HepG2 (cell line): ENCODE measurements around the gene KDM1B. TPM values are rescaled to one million over a fixed set of nuclear protein-coding genes. Genes with fewer than 3 reads are reported as not detected.

Source experiments
- ATAC-seq: fragments of 200-7000 bp; cut with Tn5 transposase; 3 replicates; pipeline ENCODE4 v1.9.1; 2020; ENCODE audit warnings: mild to moderate bottlenecking, moderate library complexity
- BruUV-seq: library from RNA; stranded (reverse); fragments of 400-500 nt; replicated peaks from 2 replicates; lab custom pipeline; 2021; lab: Mats Ljungman, UMichigan
- CTCF ChIA-PET: fragments of 300-600 bp; formaldehyde crosslinking; extraction: SDS; loops from one replicate; lab custom pipeline; 2021; ENCODE audit warnings: low total read pairs, inconsistent platforms, low intra/inter-chr PET ratio; lab: Yijun Ruan, JAX
- POLR2A ChIA-PET: fragments of 350-600 bp; sonication (Branson Sonifier 250); formaldehyde crosslinking; loops from one replicate; lab custom pipeline; 2020; ENCODE audit warnings: antibody characterized with exemption, inconsistent platforms; lab: Yijun Ruan, JAX
- DNase-seq: peaks from one replicate; pipeline ENCODE4 v3.0.0-alpha.2; 2015; ENCODE audit warnings: low spot score
- FAIRE-seq: peaks from 3 replicates; lab custom pipeline; 2011; peaks lifted over from hg19 to GRCh38; lab: Jason Lieb, UNC
- H2AFZ ChIP-seq: one replicate; pipeline ENCODE4 v1.6.1; 2011; ENCODE audit warnings: low read length, inconsistent platforms
- H3K27ac ChIP-seq: fragments of 300-600 bp; 3 replicates; pipeline ENCODE4 v1.8.0; 2011; ENCODE audit warnings: mixed run types, mild to moderate bottlenecking, mixed read lengths, low read length, inconsistent platforms; ENCODE audit not compliant: insufficient read depth; ENCODE audit errors: extremely low read length
- H3K27me3 ChIP-seq, 2 experiments: fragments of 200-600 bp in 1 of 2; 2 replicates in 1 of 2; 3 replicates in 1 of 2; pipeline versions ENCODE4 v1.6.0 to v1.8.0; 2011; ENCODE audit warnings: low read length in 2 of 2, mild to moderate bottlenecking in 2 of 2, moderate library complexity in 2 of 2, inconsistent platforms in 1 of 2; ENCODE audit not compliant: insufficient read depth in 2 of 2, control insufficient read depth in 1 of 2
- H3K36me3 ChIP-seq, 2 experiments: fragments of 200-600 bp in 1 of 2; replicated peaks in 1 of 2; 2 replicates in 1 of 2; 3 replicates in 1 of 2; pipeline versions ENCODE4 v1.5.1 to v1.8.0; 2011; ENCODE audit warnings: low read length in 2 of 2, inconsistent platforms in 1 of 2; ENCODE audit not compliant: insufficient read depth in 2 of 2, control insufficient read depth in 1 of 2
- H3K4me1 ChIP-seq: 2 replicates; pipeline ENCODE4 v1.5.1; 2012; ENCODE audit warnings: low read length, inconsistent platforms; ENCODE audit not compliant: insufficient read depth
- H3K4me2 ChIP-seq: 2 replicates; pipeline ENCODE4 v1.6.0; 2011; ENCODE audit warnings: low read depth, low read length, inconsistent platforms
- H3K4me3 ChIP-seq, 3 experiments: fragments of 200-600 bp in 1 of 3; sonication (generic), shearing (Covaris generic) in 1 of 3; replicated peaks in 1 of 3; 2 replicates each; pipeline ENCODE4 v1.5.1; 2011 to 2016; ENCODE audit warnings: low read length in 3 of 3, inconsistent platforms in 2 of 3, low read depth in 2 of 3, mild to moderate bottlenecking in 2 of 3, control low read depth in 1 of 3, mixed read lengths in 1 of 3; ENCODE audit not compliant: insufficient read depth in 1 of 3
- H3K79me2 ChIP-seq: one replicate; pipeline ENCODE4 v1.6.1; 2011; ENCODE audit warnings: low read length, inconsistent platforms; ENCODE audit not compliant: insufficient read depth
- H3K9ac ChIP-seq: 2 replicates; pipeline ENCODE4 v1.6.0; 2011; ENCODE audit warnings: mild to moderate bottlenecking, low read depth, low read length, inconsistent platforms; ENCODE audit not compliant: insufficient read depth
- H3K9me3 ChIP-seq: 2 replicates; pipeline ENCODE4 v1.5.1; 2012; ENCODE audit warnings: mild to moderate bottlenecking, low read length
- H4K20me1 ChIP-seq: 2 replicates; pipeline ENCODE4 v1.6.0; 2011; ENCODE audit warnings: inconsistent platforms, mild to moderate bottlenecking, low read length, moderate library complexity; ENCODE audit not compliant: insufficient read depth
- CBX5 ChIP-seq: sonication (generic); formaldehyde crosslinking; IDR thresholded peaks from 2 replicates; pipeline ENCODE4 v1.4.0; 2020; ENCODE audit warnings: missing genetic modification reagents, borderline replicate concordance
- CENPBD1 ChIP-seq: sonication (generic); formaldehyde crosslinking; IDR thresholded peaks from 2 replicates; pipeline ENCODE4 v1.8.0; 2022; ENCODE audit warnings: missing genetic modification reagents, low read depth, mild to moderate bottlenecking, borderline replicate concordance
- E2F5 ChIP-seq: sonication (generic); formaldehyde crosslinking; conservative IDR thresholded peaks from 2 replicates; pipeline ENCODE4 v1.4.0; 2020; ENCODE audit warnings: missing genetic modification reagents
- ETV6 ChIP-seq: sonication (generic); formaldehyde crosslinking; conservative IDR thresholded peaks from 2 replicates; pipeline ENCODE4 v1.4.0; 2020; ENCODE audit warnings: missing genetic modification reagents
- FOXA1 ChIP-seq, 2 experiments: fragments of 450-650 bp in 1 of 2; sonication (generic) in 1 of 2; formaldehyde crosslinking in 1 of 2; IDR thresholded peaks; 2 replicates each; pipeline versions ENCODE4 v1.4.0 to v1.6.1; 2016 to 2020; ENCODE audit warnings: missing genetic modification reagents in 1 of 2
- GATAD2A ChIP-seq: IDR thresholded peaks from 2 replicates; pipeline ENCODE4 v1.6.1; 2016
- HOMEZ ChIP-seq: IDR thresholded peaks from 2 replicates; pipeline ENCODE4 v1.6.1; 2016; ENCODE audit warnings: low read depth
- NFIC ChIP-seq: IDR thresholded peaks from 2 replicates; pipeline ENCODE4 v1.6.1; 2012; ENCODE audit warnings: mild to moderate bottlenecking, low read length, inconsistent platforms
- NR1H2 ChIP-seq: sonication (generic); formaldehyde crosslinking; IDR thresholded peaks from 2 replicates; pipeline ENCODE4 v1.8.1; 2022; ENCODE audit warnings: low read depth, missing genetic modification reagents, borderline replicate concordance
- POLR2AphosphoS2 ChIP-seq: IDR thresholded peaks from 2 replicates; pipeline ENCODE4 v1.6.1; 2011; ENCODE audit warnings: low read depth, low read length, improper control_type of control experiment
- REST ChIP-seq, 2 experiments: IDR thresholded peaks; 2 replicates each; pipeline ENCODE4 v1.6.1; 2011 to 2012; ENCODE audit warnings: low read length in 2 of 2, borderline replicate concordance in 1 of 2, low read depth in 1 of 2, mild to moderate bottlenecking in 1 of 2, moderate library complexity in 1 of 2
- RNF2 ChIP-seq: fragments of 450-650 bp; conservative IDR thresholded peaks from 2 replicates; pipeline ENCODE4 v1.6.1; 2016; ENCODE audit warnings: low read depth
- ZNF24 ChIP-seq: fragments of 450-650 bp; IDR thresholded peaks from 2 replicates; pipeline ENCODE4 v1.6.1; 2017; ENCODE audit warnings: antibody characterized with exemption, mild to moderate bottlenecking
- ZNF282 ChIP-seq: fragments of 450-650 bp; IDR thresholded peaks from 2 replicates; pipeline ENCODE4 v1.6.1; 2018; ENCODE audit not compliant: partially characterized antibody
- ZNF367 ChIP-seq: sonication (generic); formaldehyde crosslinking; IDR thresholded peaks from 2 replicates; pipeline ENCODE4 v1.4.0; 2020; ENCODE audit warnings: missing genetic modification reagents, borderline replicate concordance
- ZNF567 ChIP-seq: sonication (generic); formaldehyde crosslinking; IDR thresholded peaks from 2 replicates; pipeline ENCODE4 v1.8.1; 2023; ENCODE audit warnings: mild to moderate bottlenecking, missing genetic modification reagents, borderline replicate concordance
- ZZZ3 ChIP-seq: sonication (generic); formaldehyde crosslinking; IDR thresholded peaks from 2 replicates; pipeline ENCODE4 v1.4.0; 2020; ENCODE audit warnings: missing genetic modification reagents, mild to moderate bottlenecking, borderline replicate concordance
- WGBS: methylation state at CpG from one replicate; pipeline ENCODE4 v1.1.6; 2017; ENCODE audit warnings: low lambda C conversion rate; 5-methylcytosine and 5-hydroxymethylcytosine counted together
- in situ Hi-C: cut with HindIII; loops from 2 replicates; pipeline ENCODE4 v1.10.0; 2017; ENCODE audit warnings: low pct_unique_long_range_greater_than_20kb; ENCODE audit not compliant: extremely low pct_ligation_motif_present
- intact Hi-C: fragments of 100-400 bp; cut with micrococcal nuclease; formaldehyde crosslinking; loops from one replicate; pipeline ENCODE4 v1.10.0; 2022; ENCODE audit not compliant: unreplicated experiment
- polyA plus RNA-seq, 8 experiments: library from polyadenylated mRNA; depleted of rRNA in 3 of 8; stranded (reverse) in 7 of 8; unstranded in 1 of 8; fragments of >200 nt; fragmentation: Illumina TruSeq in 4 of 8; extraction: Trizol in 4 of 8; gene quantifications; 2 replicates each; pipeline versions ENCODE4 v1.2.1 to v1.2.3, GENCODE V29; 2011 to 2016; ENCODE audit warnings: low read depth in 4 of 8, missing spikeins in 1 of 8, mixed read lengths in 1 of 8; ENCODE audit not compliant: insufficient read depth in 1 of 8
- total RNA-seq, 5 experiments: library from RNA; depleted of rRNA; stranded (reverse); fragments of >200 nt; fragmentation: Illumina TruSeq; extraction: Trizol; gene quantifications; 2 replicates each; pipeline ENCODE4 v1.2.3, GENCODE V29; 2016; ENCODE audit warnings: low read depth in 1 of 5
- TF ChIP-seq, protein P1 (sequence below): IDR thresholded peaks from 2 replicates; pipeline ENCODE4 v1.6.1; 2016

The KDM1B gene
- total and polyA plus RNA-seq, 2 of the 13 experiments (the other 11 are each of a cell fraction or from before 2014, with no cell fraction given), result 9.8 to 13.2 TPM

- TF ChIP-seq HOMEZ (CRISPR knock-in tag), result 0 out of 2 replicates have a peak, but pooled peaks have one; percentile 12
- TF ChIP-seq NR1H2 (CRISPR knock-in tag), result no peak
- TF ChIP-seq CBX5 (CRISPR knock-in tag), result no peak
- no peak for TF ChIP-seq ZNF367 (CRISPR knock-in tag)
- TF ChIP-seq ZZZ3, result no peak
These were observed 114.0 kb downstream of the KDM1B start (continued) for GRCh38 chr6:18269253-18269652.

DNA sequence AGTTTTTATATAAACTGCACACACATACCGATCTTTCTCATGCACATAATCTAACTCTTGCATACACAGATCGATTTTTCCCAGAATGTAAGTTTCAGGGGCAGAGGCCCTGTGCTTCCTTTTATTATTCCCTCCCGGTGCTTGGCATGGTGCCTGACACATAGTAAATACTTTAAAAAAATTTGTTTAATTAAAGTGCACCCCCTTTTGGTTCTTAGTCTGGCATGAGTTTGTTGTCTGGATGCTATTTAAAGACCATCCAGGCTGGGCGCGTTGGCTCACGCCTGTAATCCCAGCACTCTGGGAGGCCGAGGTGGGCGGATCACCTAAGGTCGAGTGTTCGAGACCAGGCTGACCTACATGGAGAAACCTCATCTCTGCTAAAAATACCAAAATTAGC, 114.5 kb downstream of the KDM1B start:
- BruUV-seq, result no TSS peak
- intact Hi-C loops, result no loop called here
- POLR2A ChIA-PET, result no interaction called here
- no peak for TF ChIP-seq ZNF567 (CRISPR knock-in tag)
- TF ChIP-seq ZNF24, result no peak
- TF ChIP-seq POLR2AphosphoS2, result no peak
- TF ChIP-seq NFIC, result no peak
- TF ChIP-seq E2F5 (CRISPR knock-in tag), result no peak
- TF ChIP-seq RNF2, result no peak
- no peak for TF ChIP-seq REST (IDR thresholded peaks at IDR 0.05; ENCODE audit: borderline replicate concordance in 1 of 2, low read depth in 1 of 2, low read length in 2 of 2)
- TF ChIP-seq, protein P1, sequence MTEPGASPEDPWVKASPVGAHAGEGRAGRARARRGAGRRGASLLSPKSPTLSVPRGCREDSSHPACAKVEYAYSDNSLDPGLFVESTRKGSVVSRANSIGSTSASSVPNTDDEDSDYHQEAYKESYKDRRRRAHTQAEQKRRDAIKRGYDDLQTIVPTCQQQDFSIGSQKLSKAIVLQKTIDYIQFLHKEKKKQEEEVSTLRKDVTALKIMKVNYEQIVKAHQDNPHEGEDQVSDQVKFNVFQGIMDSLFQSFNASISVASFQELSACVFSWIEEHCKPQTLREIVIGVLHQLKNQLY (CRISPR knock-in tag), result no peak
- no peak for TF ChIP-seq CENPBD1 (CRISPR knock-in tag)
- TF ChIP-seq FOXA1 (IDR thresholded peaks at IDR 0.05), result no peak
- TF ChIP-seq FOXA1 (CRISPR knock-in tag; IDR thresholded peaks at IDR 0.05), result no peak
- 0 out of 2 replicates have a peak, but pooled peaks have one; percentile 6 for TF ChIP-seq GATAD2A
- no peak for TF ChIP-seq ETV6
- TF ChIP-seq ZNF282, result no peak

More for the DNA sequence above, 114.5 kb downstream of the KDM1B start:
- Histone ChIP-seq H3K4me1 (peaks cover 54% of the 10 kb centered on the region), H3K79me2 (no peaks in the 10 kb centered on the region), H2AFZ (no peak overlapping the region), H3K9ac (no peak overlapping the region), H3K27ac (no peak overlapping the region), H3K9me3 (no peaks in the 10 kb centered on the region), H3K27me3 (no peaks in the 10 kb centered on the region; a peak in 1 of 5 replicates), H4K20me1 (no peaks in the 10 kb centered on the region), H3K4me3 (no peak overlapping the region; a peak in 2 of 6 replicates), H3K36me3 (no peaks in the 10 kb centered on the region), H3K4me2 (peak overlapping the region; percentile 43)
- no peak for DNase-seq
- no peak for FAIRE-seq
- CTCF ChIA-PET, result no interaction called here
- in situ Hi-C loops, result loop anchor here (25.0 kb wide), 1 partner anchor 1568 kb away; the partner anchor contains the start of gene ID4
- 39% methylated on average over 10 of the region's 10 CpGs for WGBS
- ATAC-seq, result no peak
